CD4-positive, alpha-beta T cell (primary cell): ENCODE data around the gene OR1I1. TPM values are rescaled to one million over a fixed set of nuclear protein-coding genes. Genes with fewer than 3 reads are reported as not detected.

Experiments used
- ATAC-seq: fragments of 200-7000 bp; cut with Tn5 transposase; one replicate; pipeline ENCODE4 v1.10.0; 2022; ENCODE audit warnings: mild to moderate bottlenecking; ENCODE audit not compliant: poor library complexity
- CTCF ChIA-PET: fragments of 350-600 bp; sonication (Branson Sonifier 250); formaldehyde crosslinking; loops from one replicate; lab custom pipeline; 2021; ENCODE audit warnings: antibody characterized with exemption, inconsistent platforms; lab: Charles Lee
- POLR2A ChIA-PET: fragments of 350-600 bp; sonication (Branson Sonifier 250); formaldehyde crosslinking; loops from one replicate; lab custom pipeline; 2021; ENCODE audit warnings: antibody characterized with exemption, inconsistent platforms; lab: Charles Lee
- DNase-seq, 14 experiments: peaks; one replicate each; pipeline ENCODE4 v3.0.0-alpha.2; 2013 to 2020; ENCODE audit warnings: mixed read lengths in 2 of 14
- H3K27ac ChIP-seq, 2 donors: one replicate each; pipeline versions ENCODE4 v1.5.1 to v1.7.0; 2013; ENCODE audit warnings: low read length in 2 of 2, low read depth in 1 of 2, mild to moderate bottlenecking in 1 of 2
- H3K27me3 ChIP-seq, 2 experiments: 1 replicate in 1 of 2; 2 replicates in 1 of 2; pipeline versions ENCODE4 v1.6.1 to v1.7.0; 2013; ENCODE audit warnings: low read length in 2 of 2, control low read depth in 1 of 2, mild to moderate bottlenecking in 1 of 2, moderate library complexity in 1 of 2; ENCODE audit not compliant: insufficient read depth in 2 of 2, control insufficient read depth in 1 of 2
- H3K36me3 ChIP-seq: one replicate; pipeline ENCODE4 v1.6.1; 2013; ENCODE audit warnings: low read length, control low read depth; ENCODE audit not compliant: insufficient read depth
- H3K4me1 ChIP-seq: one replicate; pipeline ENCODE4 v1.6.1; 2013; ENCODE audit warnings: low read length, control low read depth; ENCODE audit not compliant: insufficient read depth
- H3K4me3 ChIP-seq: one replicate; pipeline ENCODE4 v1.5.1; 2013; ENCODE audit warnings: mild to moderate bottlenecking, low read length, moderate library complexity
- H3K9me3 ChIP-seq, 2 experiments: 1 replicate in 1 of 2; 2 replicates in 1 of 2; pipeline versions ENCODE4 v1.6.1 to v1.7.0; 2013; ENCODE audit warnings: low read length in 2 of 2, mild to moderate bottlenecking in 2 of 2, control low read depth in 1 of 2, moderate library complexity in 1 of 2; ENCODE audit not compliant: control insufficient read depth in 1 of 2, insufficient read depth in 1 of 2
- H3K27ac Mint-ChIP-seq: one replicate; pipeline ENCODE4 v1.8.0; 2020; ENCODE audit warnings: mixed read lengths
- H3K27me3 Mint-ChIP-seq: one replicate; pipeline ENCODE4 v1.8.0; 2021; ENCODE audit warnings: mixed read lengths
- H3K36me3 Mint-ChIP-seq: one replicate; pipeline ENCODE4 v1.8.0; 2021; ENCODE audit warnings: low read depth, mixed read lengths
- H3K4me1 Mint-ChIP-seq: one replicate; pipeline ENCODE4 v1.8.0; 2021; ENCODE audit warnings: low read depth, mixed read lengths
- H3K4me3 Mint-ChIP-seq: one replicate; pipeline ENCODE4 v1.8.0; 2020; ENCODE audit warnings: mild to moderate bottlenecking, mixed read lengths
- H3K9me3 Mint-ChIP-seq: one replicate; pipeline ENCODE4 v1.8.0; 2020; ENCODE audit warnings: mixed read lengths
- CTCF ChIP-seq: fragments of 200-600 bp; IDR thresholded peaks from one replicate; pipeline ENCODE4 v1.8.0; 2022; ENCODE audit warnings: antibody characterized with exemption, mild to moderate bottlenecking
- intact Hi-C, 2 experiments: fragments of 100-400 bp; cut with DNase I in 1 of 2; cut with micrococcal nuclease in 1 of 2; formaldehyde crosslinking; loops; one replicate each; pipeline versions ENCODE4 v1.15.1 to v1.9.0; 2023 to 2025; cut with DNase I, micrococcal nuclease
- total RNA-seq, 174 experiments: library from RNA in 2 of 174; stranded (reverse) in 2 of 174; gene quantifications; one replicate each; pipeline ENCODE4 v1.2.3 and lab custom pipeline; 2021 to 2026

Gene OR1I1
- total RNA-seq, 2 experiments from 2014 or later = not detected

GRCh38 chr19:15111758-15112157 is 29.7 kb downstream of the OR1I1 start:
- Histone ChIP-seq H3K27ac (no peak overlapping the region), H3K4me3 (no peak overlapping the region), H3K27me3 (peaks cover 7 to 10% of the 10 kb centered on the region in 2 experiments), H3K36me3 (peaks cover 18% of the 10 kb centered on the region), H3K9me3 (peaks cover 0 to 20% of the 10 kb centered on the region in 2 experiments), H3K4me1 (peaks cover 16% of the 10 kb centered on the region)
- ChIA-PET POLR2A (interaction anchor here (0.6 kb wide), 1 partner anchor 12 kb away, joined by 3 read pairs; no protein-coding TSS in a partner anchor), CTCF (interaction anchor here (0.9 kb wide), 1 partner anchor 43 kb away, joined by 3 read pairs; no protein-coding TSS in a partner anchor)
- Mint-ChIP-seq H3K4me1 (peaks cover 8% of the 10 kb centered on the region), H3K9me3 (no peaks in the 10 kb centered on the region), H3K4me3 (no peak overlapping the region), H3K27ac (no peak overlapping the region), H3K36me3 (peaks cover 3% of the 10 kb centered on the region), H3K27me3 (peaks cover 9% of the 10 kb centered on the region)
- no peak for TF ChIP-seq CTCF
- intact Hi-C loops = loop anchor here in 1 of 2 experiments (2.0 kb wide), 1 partner anchor 27 kb away; no protein-coding TSS in a partner anchor
- no peak for DNase-seq
- no peak for ATAC-seq

- H3K4me1 Mint-ChIP-seq = peaks cover 6% of the 10 kb centered on the region
- Histone ChIP-seq H3K27me3 (peaks cover 7 to 10% of the 10 kb centered on the region in 2 experiments), H3K4me3 (no peak overlapping the region), H3K4me1 (peaks cover 12% of the 10 kb centered on the region), H3K9me3 (peaks cover 0 to 18% of the 10 kb centered on the region in 2 experiments), H3K27ac (no peak overlapping the region), H3K36me3 (peaks cover 23% of the 10 kb centered on the region)
- POLR2A ChIA-PET = no interaction called here
- H3K27me3 Mint-ChIP-seq = peaks cover 6% of the 10 kb centered on the region
- no peaks in the 10 kb centered on the region for H3K9me3 Mint-ChIP-seq
- H3K36me3 Mint-ChIP-seq = peaks cover 9% of the 10 kb centered on the region
- CTCF ChIA-PET = no interaction called here
- DNase-seq = peak in 1 of 14 experiments; percentile 43
- peak; percentile 24 for ATAC-seq
- intact Hi-C loops = loop anchor here in 1 of 2 experiments (2.0 kb wide), 1 partner anchor 26 kb away; no protein-coding TSS in a partner anchor
- no peak overlapping the region for H3K27ac Mint-ChIP-seq
- no peak for TF ChIP-seq CTCF
- no peak overlapping the region for H3K4me3 Mint-ChIP-seq
Observed at GRCh38 chr19:15112385-15112784, 30.4 kb downstream of the OR1I1 start.

GRCh38 chr19:15113245-15114152 is 31.5 kb downstream of the OR1I1 start:
- Mint-ChIP-seq H3K9me3 (no peaks in the 10 kb centered on the region), H3K27ac (no peak overlapping the region), H3K4me3 (no peak overlapping the region), H3K36me3 (peaks cover 20% of the 10 kb centered on the region), H3K4me1 (no peaks in the 10 kb centered on the region), H3K27me3 (no peaks in the 10 kb centered on the region)
- DNase-seq (no peak), ATAC-seq (no peak)
- Histone ChIP-seq H3K27me3 (peaks cover 1 to 3% of the 10 kb centered on the region in 2 experiments), H3K4me3 (no peak overlapping the region), H3K27ac (no peak overlapping the region), H3K4me1 (peaks cover under 1% of the 10 kb centered on the region), H3K9me3 (peaks cover 0 to 13% of the 10 kb centered on the region in 2 experiments), H3K36me3 (peaks cover 34% of the 10 kb centered on the region)
- CTCF ChIA-PET = no interaction called here
- no peak for TF ChIP-seq CTCF
- intact Hi-C loops = loop anchor here in 1 of 2 experiments (2.0 kb wide), 1 partner anchor 25 kb away; no protein-coding TSS in a partner anchor
- POLR2A ChIA-PET = no interaction called here
